K562 (cell line): ENCODE results near the gene CS. TPM values are rescaled to one million over a fixed set of nuclear protein-coding genes. Genes with fewer than 3 reads are reported as not detected.

Experiments
- ATAC-seq: fragments of 200-7000 bp; cut with Tn5 transposase; 3 replicates; pipeline ENCODE4 v1.9.1; 2020; ENCODE audit warnings: moderate library complexity
- BruUV-seq: library from RNA; stranded (reverse); fragments of 400-500 nt; replicated peaks from 2 replicates; lab custom pipeline; 2021; lab: Mats Ljungman, UMichigan
- CTCF ChIA-PET: fragments of 300-600 bp; formaldehyde crosslinking; extraction: SDS; loops from one replicate; lab custom pipeline; 2021; ENCODE audit warnings: low intra/inter-chr PET ratio; lab: Yijun Ruan, JAX
- POLR2A ChIA-PET: fragments of 300-600, 350-650 bp; sonication (Branson Sonifier 250); formaldehyde crosslinking; extraction: SDS; loops from one replicate; lab custom pipeline; 2021; ENCODE audit warnings: antibody characterized with exemption, inconsistent platforms; lab: Yijun Ruan, JAX
- DNase-seq, 4 experiments: peaks; one replicate each; pipeline versions ENCODE4 v3.0.0 to v3.0.0-alpha.2; 2011 to 2018; ENCODE audit warnings: low spot score in 3 of 4, mixed read lengths in 3 of 4; ENCODE audit errors: extremely low read depth in 1 of 4
- FAIRE-seq: peaks from 2 replicates; lab custom pipeline; 2011; peaks lifted over from hg19 to GRCh38; lab: Jason Lieb, UNC
- H2AFZ ChIP-seq: 2 replicates; pipeline ENCODE4 v1.6.0; 2011; ENCODE audit warnings: low read depth, low read length, control low read depth, inconsistent platforms
- H3K27ac ChIP-seq: fragments of 200-600 bp; 3 replicates; pipeline ENCODE4 v1.8.0; 2011; ENCODE audit warnings: low read depth, mild to moderate bottlenecking, control low read depth, inconsistent platforms, low read length, moderate library complexity, mixed read lengths; ENCODE audit errors: extremely low read depth
- H3K27me3 ChIP-seq, 2 experiments: fragments of 300-600 bp in 1 of 2; 2 replicates in 1 of 2; 3 replicates in 1 of 2; pipeline versions ENCODE4 v1.6.0 to v1.8.0; 2011; ENCODE audit warnings: inconsistent platforms in 2 of 2, low read length in 2 of 2, mild to moderate bottlenecking in 1 of 2, mixed read lengths in 1 of 2, moderate library complexity in 1 of 2; ENCODE audit not compliant: control insufficient read depth in 2 of 2, insufficient read depth in 2 of 2
- H3K36me3 ChIP-seq: fragments of 300-600 bp; 3 replicates; pipeline ENCODE4 v1.8.0; 2011; ENCODE audit warnings: mild to moderate bottlenecking, low read length, inconsistent platforms; ENCODE audit not compliant: control insufficient read depth, insufficient read depth
- H3K4me1 ChIP-seq, 2 experiments: fragments of 200-600 bp in 1 of 2; replicated peaks in 1 of 2; 2 replicates in 1 of 2; 3 replicates in 1 of 2; pipeline versions ENCODE4 v1.5.1 to v1.8.0; 2011; ENCODE audit warnings: inconsistent platforms in 2 of 2, low read length in 2 of 2, mild to moderate bottlenecking in 1 of 2, mixed read lengths in 1 of 2, moderate library complexity in 1 of 2; ENCODE audit not compliant: control insufficient read depth in 2 of 2, insufficient read depth in 2 of 2
- H3K4me2 ChIP-seq: 2 replicates; pipeline ENCODE4 v1.6.1; 2011; ENCODE audit warnings: low read length, control low read depth, inconsistent platforms, mixed read lengths; ENCODE audit not compliant: insufficient read depth
- H3K4me3 ChIP-seq: fragments of 200-600 bp; sonication (generic), shearing (Covaris generic); 2 replicates; pipeline ENCODE4 v1.5.1; 2016; ENCODE audit warnings: control low read depth, inconsistent platforms
- H3K79me2 ChIP-seq: fragments of 200-600 bp; 3 replicates; pipeline ENCODE4 v1.8.0; 2011; ENCODE audit warnings: low read length, inconsistent platforms; ENCODE audit not compliant: control insufficient read depth, insufficient read depth
- H3K9ac ChIP-seq, 2 experiments: 2 replicates each; pipeline versions ENCODE4 v1.6.0 to v1.6.1; 2011; ENCODE audit warnings: low read depth in 2 of 2, low read length in 2 of 2, control low read depth in 1 of 2, inconsistent platforms in 1 of 2, mild to moderate bottlenecking in 1 of 2, mixed read lengths in 1 of 2; ENCODE audit not compliant: insufficient read depth in 1 of 2
- H3K9me1 ChIP-seq: one replicate; pipeline ENCODE4 v1.6.0; 2011; ENCODE audit warnings: inconsistent platforms, mild to moderate bottlenecking, low read length, moderate library complexity; ENCODE audit not compliant: control insufficient read depth, insufficient read depth
- H3K9me3 ChIP-seq: replicated peaks from 2 replicates; pipeline ENCODE4 v1.5.1; 2011; ENCODE audit warnings: low read depth, low read length, inconsistent platforms; ENCODE audit not compliant: control insufficient read depth, insufficient read depth
- H4K20me1 ChIP-seq: replicated peaks from 2 replicates; pipeline ENCODE4 v1.6.1; 2011; ENCODE audit warnings: low read length, inconsistent platforms, mixed read lengths; ENCODE audit not compliant: control insufficient read depth, insufficient read depth
- BCL6 ChIP-seq: fragments of 250-450 bp; sonication (Bioruptor Pico); IDR thresholded peaks from 2 replicates; pipeline ENCODE4 v1.4.0; 2020
- CEBPB ChIP-seq: fragments of 450-650 bp; IDR thresholded peaks from 2 replicates; pipeline ENCODE4 v1.6.1; 2016; ENCODE audit warnings: missing genetic modification characterization, missing compliant biosample characterization
- ELF4 ChIP-seq: fragments of 450-650 bp; formaldehyde crosslinking; IDR thresholded peaks from 2 replicates; pipeline ENCODE4 v1.4.0; 2022; ENCODE audit warnings: missing genetic modification characterization
- IRF2 ChIP-seq: sonication (generic); formaldehyde crosslinking; IDR thresholded peaks from 2 replicates; pipeline ENCODE4 v1.8.1; 2022; ENCODE audit warnings: mild to moderate bottlenecking, missing genetic modification reagents
- KAT8 ChIP-seq: fragments of 450-650 bp; IDR thresholded peaks from 2 replicates; pipeline ENCODE4 v1.6.1; 2016; ENCODE audit warnings: low read depth, mild to moderate bottlenecking
- PCBP1 ChIP-seq: fragments of 200-400 bp; formaldehyde crosslinking; IDR thresholded peaks from 2 replicates; pipeline ENCODE4 v1.6.1; 2018; ENCODE audit warnings: mild to moderate bottlenecking, low read depth, low read length; ENCODE audit not compliant: poor library complexity, severe bottlenecking
- SUPT5H ChIP-seq: fragments of 450-650 bp; IDR thresholded peaks from 2 replicates; pipeline ENCODE4 v1.6.1; 2016
- ZNF197 ChIP-seq: fragments of 200-800 bp; sonication (Bioruptor generic); IDR thresholded peaks from 2 replicates; pipeline ENCODE4 v1.6.1; 2016; ENCODE audit warnings: low read depth, missing genetic modification characterization, missing compliant biosample characterization
- ZNF217 ChIP-seq: sonication (generic); formaldehyde crosslinking; IDR thresholded peaks from 2 replicates; pipeline ENCODE4 v1.8.0; 2022; ENCODE audit warnings: mild to moderate bottlenecking, missing genetic modification reagents
- WGBS: fragments of 100-300 bp; shearing (Covaris generic); methylation state at CpG from one replicate; pipeline ENCODE4 v1.1.6; 2016; ENCODE audit warnings: low coverage, mixed read lengths; ENCODE audit not compliant: insufficient coverage; ENCODE audit errors: missing lambda C conversion rate; 5-methylcytosine and 5-hydroxymethylcytosine counted together
- in situ Hi-C: fragments of 300-500 bp; cut with MboI; formaldehyde crosslinking; loops from 4 replicates; pipeline ENCODE4 v1.15.0; 2018; ENCODE audit warnings: inconsistent platforms, mixed read lengths
- intact Hi-C: fragments of 100-400 bp; cut with micrococcal nuclease; formaldehyde crosslinking; loops from 2 replicates; pipeline ENCODE4 v1.14.2; 2022
- polyA plus RNA-seq, 8 experiments: library from polyadenylated mRNA; depleted of rRNA in 4 of 8; stranded (reverse) in 5 of 8; unstranded in 3 of 8; fragments of >200 nt; fragmentation: Nextera tagmentation in 2 of 8; fragmentation: Illumina TruSeq in 1 of 8; extraction: Ambion mirVana in 2 of 8; extraction: Trizol in 1 of 8; gene quantifications; 2 replicates each; pipeline versions ENCODE4 v1.2.1 to v1.2.3, GENCODE V29; 2011 to 2014; ENCODE audit warnings: inconsistent platforms in 1 of 8, missing spikeins in 1 of 8
- total RNA-seq, 7 experiments: library from RNA; depleted of rRNA in 6 of 7; stranded (reverse); fragments of >200 nt in 6 of 7; fragmentation: Illumina TruSeq in 2 of 7; extraction: Trizol in 2 of 7; gene quantifications; 2 replicates each; pipeline versions ENCODE4 v1.2.1 to v1.2.3, GENCODE V29; 2011 to 2021; ENCODE audit warnings: low replicate concordance in 1 of 7

CS gene
- total and polyA plus RNA-seq, 9 of the 15 experiments (the other 6 are each of a cell fraction or from before 2014, with no cell fraction given): 99.9 to 390 (median 149) TPM

DNA sequence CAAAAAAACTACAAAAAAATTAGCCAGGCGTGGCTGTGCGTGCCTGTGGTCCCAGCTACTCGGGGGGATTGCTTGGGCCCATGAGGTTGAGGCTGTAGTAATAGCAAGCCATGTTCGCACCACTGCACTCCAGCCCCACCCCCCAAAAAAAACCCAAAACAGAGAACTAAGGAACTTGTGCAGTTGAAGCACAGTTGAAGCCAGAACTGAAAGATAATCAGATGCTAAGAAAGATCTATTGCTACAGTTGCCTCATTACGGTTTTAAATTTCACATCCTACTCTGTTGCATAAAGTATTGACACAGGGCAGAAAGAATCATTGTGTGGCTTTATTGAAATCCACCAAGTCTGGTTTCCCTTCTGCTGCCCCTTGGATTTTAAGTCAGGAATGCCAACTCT is 3.8 kb downstream of the CS start:
- peaks cover 13 to 31% of the 10 kb centered on the region in 2 experiments; a peak in 4 of 5 replicates for H3K4me1 ChIP-seq
- ATAC-seq (no peak), DNase-seq (no peak), FAIRE-seq (no peak)
- H3K27ac ChIP-seq: peak overlapping the region; percentile 11; the same call in 1 of the 3 replicates
- H3K79me2 ChIP-seq: peaks cover 86% of the 10 kb centered on the region
- no peaks in the 10 kb centered on the region for H3K9me3 ChIP-seq
- H3K27me3 ChIP-seq: no peaks in the 10 kb centered on the region
- intact Hi-C loops: no loop called here
- H3K4me3 ChIP-seq: no peak overlapping the region
- ChIA-PET POLR2A (interaction anchor here (0.7 kb wide), 1 partner anchor 543 kb away, joined by 3 read pairs; no protein-coding TSS in a partner anchor), CTCF (interaction anchor here (0.6 kb wide), 1 partner anchor 181 kb away, joined by 3 read pairs; no protein-coding TSS in a partner anchor)
- TF ChIP-seq SUPT5H: no peak
- no peak for TF ChIP-seq ZNF197 (CRISPR knock-in tag)
- TF ChIP-seq PCBP1: no peak
- TF ChIP-seq ZNF217 (CRISPR knock-in tag): no peak
- no peak for TF ChIP-seq KAT8
- no peak for TF ChIP-seq BCL6 (CRISPR knock-in tag)
- TF ChIP-seq CEBPB (tag): 0 out of 2 replicates have a peak, but pooled peaks have one; percentile 25
- no peak for TF ChIP-seq ELF4
- no peak for TF ChIP-seq IRF2 (CRISPR knock-in tag)
- no peaks in the 10 kb centered on the region for H3K9me1 ChIP-seq
- in situ Hi-C loops: no loop called here
- H3K9ac ChIP-seq: no peak overlapping the region
- H3K4me2 ChIP-seq: peak overlapping the region; percentile 10; the same call in 1 of the 2 replicates
- peaks cover 68% of the 10 kb centered on the region for H3K36me3 ChIP-seq
- BruUV-seq: no TSS peak
- peaks cover 5% of the 10 kb centered on the region; the same call in 1 of the 2 replicates for H4K20me1 ChIP-seq
- no peak overlapping the region for H2AFZ ChIP-seq
- 84% methylated on average over 5 of the region's 5 CpGs for WGBS
